Measurements from ENCODE around the gene SMC5.

The SMC5 gene

DNA sequence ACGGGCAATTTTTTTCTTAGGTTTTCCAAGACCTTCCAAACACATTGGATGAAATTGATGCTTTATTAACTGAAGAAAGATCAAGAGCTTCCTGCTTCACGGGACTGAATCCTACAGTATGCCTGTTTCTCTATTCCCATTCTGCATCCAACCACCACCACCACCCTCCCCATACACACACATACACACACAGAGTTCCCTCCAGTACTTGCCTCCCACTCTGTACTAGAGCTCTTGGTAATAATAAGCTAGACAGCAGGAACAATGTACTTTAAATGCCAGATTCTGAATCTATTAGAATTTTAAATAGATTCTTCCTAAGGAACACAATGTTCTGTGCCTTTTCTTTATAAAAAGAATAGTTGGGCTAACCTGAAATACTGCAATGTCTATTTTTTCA, 88.3 kb downstream of the SMC5 start:
- TF ChIP-seq, protein P1, sequence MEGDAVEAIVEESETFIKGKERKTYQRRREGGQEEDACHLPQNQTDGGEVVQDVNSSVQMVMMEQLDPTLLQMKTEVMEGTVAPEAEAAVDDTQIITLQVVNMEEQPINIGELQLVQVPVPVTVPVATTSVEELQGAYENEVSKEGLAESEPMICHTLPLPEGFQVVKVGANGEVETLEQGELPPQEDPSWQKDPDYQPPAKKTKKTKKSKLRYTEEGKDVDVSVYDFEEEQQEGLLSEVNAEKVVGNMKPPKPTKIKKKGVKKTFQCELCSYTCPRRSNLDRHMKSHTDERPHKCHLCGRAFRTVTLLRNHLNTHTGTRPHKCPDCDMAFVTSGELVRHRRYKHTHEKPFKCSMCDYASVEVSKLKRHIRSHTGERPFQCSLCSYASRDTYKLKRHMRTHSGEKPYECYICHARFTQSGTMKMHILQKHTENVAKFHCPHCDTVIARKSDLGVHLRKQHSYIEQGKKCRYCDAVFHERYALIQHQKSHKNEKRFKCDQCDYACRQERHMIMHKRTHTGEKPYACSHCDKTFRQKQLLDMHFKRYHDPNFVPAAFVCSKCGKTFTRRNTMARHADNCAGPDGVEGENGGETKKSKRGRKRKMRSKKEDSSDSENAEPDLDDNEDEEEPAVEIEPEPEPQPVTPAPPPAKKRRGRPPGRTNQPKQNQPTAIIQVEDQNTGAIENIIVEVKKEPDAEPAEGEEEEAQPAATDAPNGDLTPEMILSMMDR (IDR thresholded peaks at IDR 0.05), result no peak

GRCh38 chr9:70352356-70352755, 93.6 kb downstream of the SMC5 start:
- TF ChIP-seq, protein P1 (IDR thresholded peaks at IDR 0.05), result no peak

GRCh38 chr9:70352802-70353201, 94.0 kb downstream of the SMC5 start:
- TF ChIP-seq, protein P1 (IDR thresholded peaks at IDR 0.05), result peak; percentile 85

DNA sequence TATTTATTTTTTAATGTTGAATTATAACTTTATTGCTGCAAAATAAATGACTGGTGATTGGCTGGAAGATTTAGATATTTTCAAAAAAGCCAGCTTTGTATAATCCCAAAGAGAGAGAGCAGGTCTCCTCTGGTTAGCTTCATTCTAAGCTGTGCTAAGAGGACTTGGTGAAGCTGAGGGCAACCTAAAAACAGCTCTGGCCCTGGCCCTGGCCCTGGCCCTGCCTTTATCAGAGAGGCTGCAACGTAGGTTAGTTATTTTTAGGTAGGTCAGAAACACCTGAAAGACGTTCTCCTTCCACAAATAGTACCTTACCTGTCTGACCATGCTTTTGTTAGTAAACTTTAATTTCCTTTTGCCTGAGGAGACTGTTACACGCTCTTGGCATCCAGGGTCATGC, 97.0 kb downstream of the SMC5 start:
- TF ChIP-seq, protein P1 (IDR thresholded peaks at IDR 0.05), result no peak

DNA sequence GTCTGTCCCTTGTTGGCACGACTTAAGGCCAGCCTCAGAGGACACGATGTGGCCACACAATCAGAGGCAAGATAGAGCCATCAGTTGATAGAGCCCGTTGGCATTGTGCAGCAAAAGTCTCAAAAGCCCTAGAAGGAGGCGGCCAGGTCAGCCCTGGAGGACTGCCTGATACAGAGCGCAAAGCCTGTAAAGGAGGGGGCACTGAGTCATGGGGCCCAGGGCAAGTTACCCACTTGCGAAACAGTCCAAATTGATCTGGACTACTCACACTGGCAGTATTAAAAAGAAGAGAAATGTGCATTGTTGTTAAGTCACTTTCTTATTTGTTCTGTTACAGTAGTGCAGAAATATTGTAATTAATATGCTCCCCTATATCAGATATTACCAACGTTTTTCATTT, 104.2 kb downstream of the SMC5 start:
- TF ChIP-seq, protein P1 (IDR thresholded peaks at IDR 0.05), result no peak

DNA sequence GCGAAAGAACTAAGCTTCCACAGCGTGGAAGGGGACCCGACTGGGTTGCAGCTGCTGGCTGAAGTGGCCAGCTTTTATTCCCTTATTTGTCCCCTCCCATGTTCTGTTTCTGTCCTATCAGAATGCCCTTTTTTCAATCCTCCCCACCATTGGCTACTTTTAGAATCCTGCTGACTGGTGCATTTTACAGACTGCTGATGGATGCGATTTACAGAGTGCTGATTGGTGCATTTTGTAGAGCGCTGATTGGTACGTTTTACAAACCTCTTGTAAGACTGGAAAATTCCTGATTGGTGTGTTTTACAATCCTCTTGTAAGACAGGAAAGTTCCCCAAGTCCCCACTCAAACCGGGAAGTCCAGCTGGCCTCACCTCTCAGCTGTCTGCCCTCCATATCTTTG, 105.0 kb downstream of the SMC5 start:
- TF ChIP-seq, protein P1 (IDR thresholded peaks at IDR 0.05), result no peak

- TF ChIP-seq, protein P1 (IDR thresholded peaks at IDR 0.05), result no peak
Measured at GRCh38 chr9:70367305-70367930, 108.6 kb downstream of the SMC5 start.
